Activated T-helper 2 cell treated with anti-CD3 and anti-CD28 coated beads, Interferon-gamma antibody, Interleukin-2, Interleukin-4, amounts not matched to agents 10 μg/mL and 5 μg/mL and 100 μg/mL, durations not matched to agents 14 hours and 24 hours and 36 hours (primary cell): Measurements from ENCODE around the gene SPR. TPM values are rescaled to one million over a fixed set of nuclear protein-coding genes. Genes with fewer than 3 reads are reported as not detected.

Experiments
- DNase-seq: peaks from one replicate; pipeline ENCODE4 v3.0.0; 2021; ENCODE audit warnings: low spot score
- H3K27ac Mint-ChIP-seq: one replicate; pipeline ENCODE4 v1.8.0; 2021; ENCODE audit warnings: mixed read lengths
- H3K27me3 Mint-ChIP-seq: one replicate; pipeline ENCODE4 v1.8.0; 2021; ENCODE audit warnings: low read depth, mixed read lengths
- H3K36me3 Mint-ChIP-seq: one replicate; pipeline ENCODE4 v1.8.0; 2021; ENCODE audit warnings: low read depth, mixed read lengths
- H3K4me1 Mint-ChIP-seq: one replicate; pipeline ENCODE4 v1.8.0; 2021; ENCODE audit warnings: low read depth, mixed read lengths
- H3K4me3 Mint-ChIP-seq: one replicate; pipeline ENCODE4 v1.8.0; 2021; ENCODE audit warnings: low read depth, mild to moderate bottlenecking, moderate library complexity, mixed read lengths
- H3K9me3 Mint-ChIP-seq: one replicate; pipeline ENCODE4 v1.8.0; 2021; ENCODE audit warnings: mixed read lengths
- intact Hi-C: fragments of 100-400 bp; cut with micrococcal nuclease; formaldehyde crosslinking; loops from one replicate; pipeline ENCODE4 v1.15.1; 2023
- total RNA-seq: library from RNA; stranded (reverse); gene quantifications from 2 replicates; pipeline ENCODE4 v1.2.3, GENCODE V29; 2022

Gene SPR
- total RNA-seq, 1 donor from 2014 or later = 9.9 TPM

- H3K27me3 Mint-ChIP-seq = peaks cover 6% of the 10 kb centered on the region
- no peak overlapping the region for H3K4me3 Mint-ChIP-seq
- H3K9me3 Mint-ChIP-seq = no peaks in the 10 kb centered on the region
- no peak overlapping the region for H3K27ac Mint-ChIP-seq
- no peaks in the 10 kb centered on the region for H3K36me3 Mint-ChIP-seq
- peaks cover 4% of the 10 kb centered on the region for H3K4me1 Mint-ChIP-seq
- intact Hi-C loops = no loop called here
- DNase-seq = no peak
Observed at GRCh38 chr2:72932045-72932740, 45.0 kb downstream of the SPR start.

- H3K4me3 Mint-ChIP-seq = no peak overlapping the region
- H3K4me1 Mint-ChIP-seq = peaks cover 4% of the 10 kb centered on the region
- no peak overlapping the region for H3K27ac Mint-ChIP-seq
- peaks cover 6% of the 10 kb centered on the region for H3K27me3 Mint-ChIP-seq
- H3K36me3 Mint-ChIP-seq = no peaks in the 10 kb centered on the region
- intact Hi-C loops = no loop called here
- no peaks in the 10 kb centered on the region for H3K9me3 Mint-ChIP-seq
- no peak for DNase-seq
Observed at GRCh38 chr2:72932805-72933204, 45.6 kb downstream of the SPR start.

GRCh38 chr2:72933207-72933606, 46.0 kb downstream of the SPR start:
- peaks cover 4% of the 10 kb centered on the region for H3K4me1 Mint-ChIP-seq
- no peaks in the 10 kb centered on the region for H3K9me3 Mint-ChIP-seq
- peaks cover 6% of the 10 kb centered on the region for H3K27me3 Mint-ChIP-seq
- no peak for DNase-seq
- no peaks in the 10 kb centered on the region for H3K36me3 Mint-ChIP-seq
- intact Hi-C loops = no loop called here
- H3K27ac Mint-ChIP-seq = no peak overlapping the region
- H3K4me3 Mint-ChIP-seq = no peak overlapping the region

GRCh38 chr2:72933646-72934151, 46.5 kb downstream of the SPR start:
- Mint-ChIP-seq H3K4me1 (peaks cover 4% of the 10 kb centered on the region), H3K36me3 (no peaks in the 10 kb centered on the region), H3K27ac (no peak overlapping the region), H3K4me3 (no peak overlapping the region), H3K9me3 (no peaks in the 10 kb centered on the region), H3K27me3 (peaks cover 6% of the 10 kb centered on the region)
- intact Hi-C loops = no loop called here
- no peak for DNase-seq

- H3K9me3 Mint-ChIP-seq = no peaks in the 10 kb centered on the region
- no peak overlapping the region for H3K4me3 Mint-ChIP-seq
- DNase-seq = no peak
- H3K27me3 Mint-ChIP-seq = peaks cover 6% of the 10 kb centered on the region
- no peak overlapping the region for H3K27ac Mint-ChIP-seq
- intact Hi-C loops = no loop called here
- H3K4me1 Mint-ChIP-seq = peaks cover 4% of the 10 kb centered on the region
- H3K36me3 Mint-ChIP-seq = no peaks in the 10 kb centered on the region
Observed at GRCh38 chr2:72934683-72935610, 47.7 kb downstream of the SPR start.

GRCh38 chr2:72935611-72935957, 48.4 kb downstream of the SPR start:
- no peak for DNase-seq
- H3K27me3 Mint-ChIP-seq = peaks cover 6% of the 10 kb centered on the region
- no peak overlapping the region for H3K27ac Mint-ChIP-seq
- H3K9me3 Mint-ChIP-seq = no peaks in the 10 kb centered on the region
- intact Hi-C loops = no loop called here
- H3K4me1 Mint-ChIP-seq = peaks cover 4% of the 10 kb centered on the region
- H3K36me3 Mint-ChIP-seq = no peaks in the 10 kb centered on the region
- H3K4me3 Mint-ChIP-seq = no peak overlapping the region

GRCh38 chr2:72936660-72937355, 49.6 kb downstream of the SPR start:
- Mint-ChIP-seq H3K27me3 (peaks cover 6% of the 10 kb centered on the region), H3K9me3 (no peaks in the 10 kb centered on the region), H3K27ac (no peak overlapping the region), H3K4me1 (peaks cover 4% of the 10 kb centered on the region), H3K4me3 (no peak overlapping the region), H3K36me3 (no peaks in the 10 kb centered on the region)
- intact Hi-C loops = no loop called here
- DNase-seq = no peak

GRCh38 chr2:72937356-72937669, 50.1 kb downstream of the SPR start:
- Mint-ChIP-seq H3K4me1 (peaks cover 4% of the 10 kb centered on the region), H3K27ac (no peak overlapping the region), H3K27me3 (peaks cover 6% of the 10 kb centered on the region), H3K4me3 (no peak overlapping the region), H3K9me3 (no peaks in the 10 kb centered on the region), H3K36me3 (no peaks in the 10 kb centered on the region)
- intact Hi-C loops = no loop called here
- DNase-seq = no peak

- H3K4me3 Mint-ChIP-seq = no peak overlapping the region
- H3K27ac Mint-ChIP-seq = no peak overlapping the region
- DNase-seq = no peak
- H3K9me3 Mint-ChIP-seq = no peaks in the 10 kb centered on the region
- intact Hi-C loops = no loop called here
- H3K27me3 Mint-ChIP-seq = peaks cover 6% of the 10 kb centered on the region
- H3K4me1 Mint-ChIP-seq = peaks cover 4% of the 10 kb centered on the region
- no peaks in the 10 kb centered on the region for H3K36me3 Mint-ChIP-seq
Observed at GRCh38 chr2:72938455-72938854, 51.2 kb downstream of the SPR start.

GRCh38 chr2:72940361-72940760, 53.2 kb downstream of the SPR start:
- Mint-ChIP-seq H3K27ac (no peak overlapping the region), H3K36me3 (no peaks in the 10 kb centered on the region), H3K9me3 (no peaks in the 10 kb centered on the region), H3K4me3 (no peak overlapping the region), H3K4me1 (no peaks in the 10 kb centered on the region), H3K27me3 (peaks cover 1% of the 10 kb centered on the region)
- DNase-seq = no peak
- intact Hi-C loops = no loop called here

- no peak overlapping the region for H3K4me3 Mint-ChIP-seq
- no peak for DNase-seq
- no peaks in the 10 kb centered on the region for H3K27me3 Mint-ChIP-seq
- no peaks in the 10 kb centered on the region for H3K9me3 Mint-ChIP-seq
- H3K36me3 Mint-ChIP-seq = no peaks in the 10 kb centered on the region
- no peak overlapping the region for H3K27ac Mint-ChIP-seq
- no peaks in the 10 kb centered on the region for H3K4me1 Mint-ChIP-seq
- intact Hi-C loops = no loop called here
Observed at GRCh38 chr2:72940786-72941185, 53.6 kb downstream of the SPR start.
